ENCODE data around the gene GAS2L1. TPM values are rescaled to one million over a fixed set of nuclear protein-coding genes. Genes with fewer than 3 reads are reported as not detected.

The GAS2L1 gene
- polyA plus RNA-seq, 2 of the 4 experiments (the other 2 are of a cell fraction) = 7.6 to 17.2 TPM

GRCh38 chr22:29277927-29278326 lies 28.5 kb upstream of the GAS2L1 start:
- WGBS (ENCODE audit: missing lambda C conversion rate) = 87% methylated on average over 1 of the region's 1 CpG
- no peak overlapping the region for H3K27ac ChIP-seq
- ATAC-seq = no peak
- ChIA-PET POLR2A (no interaction called here), CTCF (no interaction called here)
- no peak for DNase-seq (ENCODE audit: low read depth in 1 of 2, low spot score in 1 of 2)
- TF ChIP-seq MAX (IDR thresholded peaks at IDR 0.05) (no peak), ELK1 (IDR thresholded peaks at IDR 0.05; ENCODE audit: low read depth, low read length) (no peak), JUNB (IDR thresholded peaks at IDR 0.05) (no peak)
- no peak overlapping the region for H3K4me3 ChIP-seq
- H3K4me1 ChIP-seq = peaks cover 22% of the 10 kb centered on the region
- no peak for FAIRE-seq
- no peak overlapping the region for H3K4me2 ChIP-seq
- no peaks in the 10 kb centered on the region for H3K9me3 ChIP-seq

GRCh38 chr22:29284196-29284595 lies 22.3 kb upstream of the GAS2L1 start:
- Histone ChIP-seq H3K4me2 (no peak overlapping the region), H3K4me1 (no peaks in the 10 kb centered on the region; the same call in 2 of the 3 replicates), H3K27ac (no peak overlapping the region), H3K4me3 (no peak overlapping the region), H3K9me3 (no peaks in the 10 kb centered on the region)
- POLR2A ChIA-PET = interaction anchor here (0.6 kb wide), 1 partner anchor 11 kb away, joined by 3 read pairs; no protein-coding TSS in a partner anchor
- WGBS (ENCODE audit: missing lambda C conversion rate) = 100% methylated on average over 3 of the region's 3 CpGs
- no peak for FAIRE-seq
- no peak for ATAC-seq
- CTCF ChIA-PET = interaction anchor here (0.8 to 1.5 kb wide), 2 partner anchors 22 to 23 kb away, joined by 3 to 4 read pairs; no protein-coding TSS in a partner anchor
- no peak for DNase-seq (ENCODE audit: low read depth in 1 of 2, low spot score in 1 of 2)
- TF ChIP-seq CTCF (IDR thresholded peaks at IDR 0.05) (no peak), FOXS1 (CRISPR knock-in tag; IDR thresholded peaks at IDR 0.05) (no peak), NR3C1 (IDR thresholded peaks at IDR 0.05) (no peak), E2F6 (IDR thresholded peaks at IDR 0.05; ENCODE audit: borderline replicate concordance, low read depth) (no peak), RAD21 (conservative IDR thresholded peaks at IDR 0.05 in 1 of 2, IDR thresholded peaks at IDR 0.05 in 1 of 2) (no peak), HOXB13 (CRISPR knock-in tag; IDR thresholded peaks at IDR 0.05; ENCODE audit: low read depth) (no peak), ATOH8 (CRISPR knock-in tag; IDR thresholded peaks at IDR 0.05; ENCODE audit: low read depth) (no peak)

- ChIA-PET POLR2A (no interaction called here), CTCF (interaction anchor here (1.1 to 3.5 kb wide), 3 partner anchors 14 to 55 kb away, joined by 3 to 14 read pairs (median 3); no protein-coding TSS in a partner anchor)
- DNase-seq (ENCODE audit: low read depth in 1 of 2, low spot score in 1 of 2) (no peak), FAIRE-seq (no peak), ATAC-seq (no peak)
- WGBS (ENCODE audit: missing lambda C conversion rate) = 78% methylated on average over 2 of the region's 2 CpGs
- Histone ChIP-seq H3K4me3 (no peak overlapping the region), H3K27ac (no peak overlapping the region), H3K4me1 (no peaks in the 10 kb centered on the region; the same call in 2 of the 3 replicates), H3K9me3 (no peaks in the 10 kb centered on the region), H3K4me2 (no peak overlapping the region)
- TF ChIP-seq HOXB13 (CRISPR knock-in tag; IDR thresholded peaks at IDR 0.05; ENCODE audit: low read depth) (no peak), CTCF (IDR thresholded peaks at IDR 0.05) (no peak), CBX8 (IDR thresholded peaks at IDR 0.05) (no peak), GATA3 (IDR thresholded peaks at IDR 0.05; ENCODE audit: borderline replicate concordance) (no peak), HEYL (CRISPR knock-in tag; IDR thresholded peaks at IDR 0.05) (no peak), CHD2 (IDR thresholded peaks at IDR 0.05; ENCODE audit: low read length, partially characterized antibody) (no peak), NFE2L2 (conservative IDR thresholded peaks at IDR 0.05; ENCODE audit: low read length) (no peak), EHF (CRISPR knock-in tag; IDR thresholded peaks at IDR 0.05) (no peak), RCOR1 (IDR thresholded peaks at IDR 0.05; ENCODE audit: low read depth, low read length) (no peak), FOSB (CRISPR knock-in tag; IDR thresholded peaks at IDR 0.05) (no peak), ATOH8 (CRISPR knock-in tag; IDR thresholded peaks at IDR 0.05; ENCODE audit: low read depth) (no peak), MYC (IDR thresholded peaks at IDR 0.05; ENCODE audit: borderline replicate concordance, low read length) (no peak), SREBF2 (IDR thresholded peaks at IDR 0.05) (no peak), JUNB (IDR thresholded peaks at IDR 0.05) (no peak), TFCP2L1 (CRISPR knock-in tag; IDR thresholded peaks at IDR 0.05) (no peak)
Observed at GRCh38 chr22:29288837-29289236, 17.6 kb upstream of the GAS2L1 start.

Data from A549 (cell line).